ENCODE data around the gene PSPH.
"Not testable (repeated sequence)": the region's sequence is repeated elsewhere in the genome, so short reads cannot be mapped to it uniquely, and the experiment has no call there.

Gene PSPH

DNA sequence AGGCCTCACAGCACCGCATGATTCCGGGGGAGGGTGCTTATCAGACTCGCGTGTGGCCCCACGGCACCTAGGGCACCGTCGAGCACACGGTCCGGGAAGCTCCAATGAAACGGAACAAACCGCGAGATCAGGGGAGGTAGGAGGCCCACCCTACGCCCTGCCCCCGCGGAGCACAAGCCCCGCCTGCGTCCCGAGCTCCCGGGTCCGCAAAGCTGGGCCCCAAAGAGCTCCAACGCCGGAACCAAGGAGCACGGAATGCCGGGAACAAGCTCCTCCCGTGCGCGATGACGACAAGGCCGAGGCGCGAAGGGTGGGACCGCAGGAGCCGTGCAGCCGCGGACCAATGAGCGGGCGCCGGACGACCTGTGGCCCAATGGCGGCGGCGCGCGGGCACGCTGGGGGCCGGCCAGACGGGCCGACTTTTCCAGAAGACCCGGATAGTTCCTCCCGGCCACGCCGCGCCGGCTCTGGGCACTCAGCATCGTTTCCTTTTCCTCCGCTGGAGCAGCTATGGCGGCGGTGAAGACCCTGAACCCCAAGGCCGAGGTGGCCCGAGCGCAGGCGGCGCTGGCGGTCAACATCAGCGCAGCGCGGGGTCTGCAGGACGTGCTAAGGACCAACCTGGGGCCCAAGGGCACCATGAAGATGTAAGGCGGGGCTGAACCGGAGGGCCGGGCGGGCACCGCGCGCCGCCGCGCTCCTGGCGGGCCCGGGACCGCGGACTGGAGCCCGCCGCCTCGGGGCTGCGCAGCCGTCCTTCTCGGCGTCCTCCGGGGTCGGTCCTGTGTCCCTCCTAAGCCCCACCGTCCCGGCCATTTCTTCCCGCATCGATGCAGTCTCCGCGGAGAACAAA lies at the start of gene PSPH, which contains the start of gene CCT6A:
PSPH (minus strand) TSS at position 106 of the 853 bp plus-strand sequence. CDS start 30,232 bp downstream, outside the sequence.
CCT6A (plus strand) TSS at position 427 of the 853 bp plus-strand sequence; CDS start at position 511, 84 bp downstream.
- peak; percentile 77 to 86 for DNase-seq (ENCODE audit: low read depth in 1 of 2, low spot score in 1 of 2)

- DNase-seq (ENCODE audit: low read depth in 1 of 2, low spot score in 1 of 2) = no peak
These were observed 48.4 kb upstream of the PSPH start for GRCh38 chr7:56099653-56100052.

DNA sequence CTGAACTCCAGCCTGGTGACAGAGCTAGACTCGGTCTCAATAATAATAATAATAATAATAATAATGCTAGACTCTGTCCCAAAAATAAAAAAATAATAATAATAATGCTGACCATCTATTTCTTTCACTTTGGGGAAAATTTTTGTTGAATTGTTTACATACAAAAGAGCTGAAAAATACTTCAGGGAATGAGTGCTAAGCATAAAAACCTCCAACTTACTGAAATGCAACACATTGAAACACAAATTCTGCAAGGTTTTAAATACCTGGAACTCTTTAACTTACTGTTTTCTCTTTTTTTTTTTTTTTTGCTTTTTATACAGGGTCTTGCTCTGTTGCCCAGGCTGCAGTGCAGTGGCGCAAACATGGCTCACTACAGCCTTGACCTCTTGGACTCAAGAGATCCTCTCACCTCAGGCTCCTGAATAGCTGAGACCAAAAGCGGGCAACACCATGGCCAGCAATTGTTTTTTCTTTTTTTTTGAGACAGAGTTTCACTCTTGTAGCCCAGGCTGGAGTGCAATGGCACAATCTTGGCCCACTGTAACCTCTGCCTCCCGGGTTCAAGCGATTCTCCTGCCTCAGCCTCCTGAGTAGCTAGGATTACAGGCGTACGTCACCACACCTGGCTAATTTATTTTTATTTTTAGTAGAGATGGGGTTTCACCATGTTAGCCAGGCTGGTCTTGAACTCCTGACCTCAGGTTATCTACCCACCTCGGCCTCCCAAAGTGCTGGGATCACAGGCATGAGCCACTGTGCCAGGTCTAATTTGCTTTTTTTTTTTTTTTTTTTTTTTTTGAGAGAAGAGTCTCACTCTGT lies 47.2 kb upstream of the PSPH start:
- DNase-seq (ENCODE audit: low read depth in 1 of 2, low spot score in 1 of 2) = not testable (repeated sequence)

DNA sequence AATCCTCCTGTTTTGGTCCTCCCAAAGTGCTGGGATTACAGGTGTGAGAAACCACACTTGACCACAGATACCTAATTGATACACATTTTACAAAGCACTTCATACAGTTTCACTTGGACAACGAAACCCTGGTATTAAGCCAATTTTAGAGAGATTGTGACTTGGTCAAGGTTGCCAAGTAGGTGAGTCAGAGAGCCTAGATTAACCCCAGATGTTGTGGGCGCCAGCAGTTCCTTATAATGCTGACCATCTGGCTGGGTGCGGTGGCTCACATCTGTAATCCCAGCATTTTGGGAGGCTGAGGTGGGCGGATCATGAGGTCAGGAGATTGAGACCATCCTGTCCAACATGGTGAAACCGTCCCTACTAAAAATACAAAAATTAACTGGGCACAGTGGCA lies 46.5 kb upstream of the PSPH start:
- no peak for DNase-seq (ENCODE audit: low read depth in 1 of 2, low spot score in 1 of 2)

GRCh38 chr7:56092789-56093531 lies 41.7 kb upstream of the PSPH start, which contains the start of gene PHKG1:
Gene PHKG1, minus strand, starts transcription at chr7:56092952. Its CDS starts 4,011 bp downstream, at chr7:56088941.
- no peak for DNase-seq (ENCODE audit: low read depth in 1 of 2, low spot score in 1 of 2)

- not testable (repeated sequence) for DNase-seq (ENCODE audit: low read depth in 1 of 2, low spot score in 1 of 2)
These were observed 41.1 kb upstream of the PSPH start for GRCh38 chr7:56092388-56092787.

- DNase-seq (ENCODE audit: low read depth in 1 of 2, low spot score in 1 of 2) = no peak
These were observed 40.3 kb upstream of the PSPH start for GRCh38 chr7:56091591-56091990.

DNA sequence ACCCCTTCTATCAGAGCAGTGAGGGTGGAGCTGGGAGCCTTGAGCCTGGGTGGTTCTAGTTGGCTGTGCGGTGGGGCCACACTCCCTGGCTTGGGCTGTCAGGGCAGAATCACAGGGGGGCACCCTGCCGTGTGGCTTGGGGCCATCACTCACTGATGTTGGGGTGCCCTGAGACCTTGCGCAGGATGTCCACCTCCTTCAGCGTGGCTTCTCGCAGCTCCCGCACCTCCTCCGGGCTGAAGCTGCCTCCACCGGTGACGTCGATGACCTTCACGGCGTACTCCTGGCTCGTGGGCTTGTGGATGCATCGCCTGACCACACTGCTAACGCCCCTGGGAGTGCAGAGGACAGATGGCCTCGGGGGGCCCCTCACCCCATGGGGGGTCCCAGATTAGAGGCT lies 36.2 kb upstream of the PSPH start:
- DNase-seq (ENCODE audit: low read depth in 1 of 2, low spot score in 1 of 2) = no peak

DNA sequence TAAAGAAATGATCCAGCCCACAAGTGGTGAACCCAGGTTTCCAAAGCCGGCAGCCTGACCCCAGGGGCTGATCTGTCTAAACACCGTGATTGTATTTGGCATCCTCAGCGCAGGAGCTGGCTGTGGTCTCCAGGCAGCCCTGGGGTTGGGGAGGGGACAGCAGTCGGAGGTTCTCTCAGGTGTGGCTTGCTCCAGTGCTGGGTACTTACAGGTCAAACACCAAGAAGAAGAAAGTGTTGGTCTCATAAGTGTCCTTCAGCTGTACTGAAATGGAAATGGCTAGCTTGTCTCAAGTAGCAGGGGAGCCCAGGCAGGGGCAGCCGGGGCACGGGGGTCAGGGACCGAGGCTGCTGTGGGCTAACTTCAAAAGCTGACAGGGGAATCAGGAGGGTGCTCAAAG lies 35.5 kb upstream of the PSPH start:
- no peak for DNase-seq (ENCODE audit: low read depth in 1 of 2, low spot score in 1 of 2)

DNA sequence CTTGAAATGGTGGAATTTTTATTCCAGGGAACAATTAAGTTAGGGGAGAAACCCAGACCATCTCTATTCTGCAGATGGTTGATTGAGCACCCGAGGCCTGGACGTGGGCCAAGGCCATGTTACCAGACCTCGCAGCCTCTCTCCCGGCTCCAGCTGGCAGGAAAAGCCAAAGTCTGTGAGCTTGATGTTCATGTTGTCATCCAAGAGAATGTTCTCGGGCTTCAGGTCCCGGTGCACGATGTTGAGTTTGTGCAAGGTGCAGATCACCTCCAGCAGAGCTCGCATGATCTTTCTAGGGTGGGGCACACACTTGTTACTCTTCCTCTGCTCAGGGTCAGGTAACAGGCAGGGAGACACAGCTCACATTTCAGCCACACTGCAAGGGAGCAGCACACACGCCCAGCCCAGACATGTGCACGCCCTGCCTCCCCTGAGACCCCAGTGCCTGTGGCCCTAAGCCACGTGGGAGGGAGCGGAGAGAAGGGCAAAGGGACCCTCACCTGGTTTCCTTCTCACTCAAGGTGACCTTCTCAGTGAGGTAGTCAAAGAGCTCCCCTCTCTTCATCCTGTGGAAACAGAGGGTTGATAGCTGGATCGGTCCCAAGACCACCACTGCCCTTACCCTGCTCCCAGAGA lies 32.0 kb upstream of the PSPH start:
- DNase-seq (ENCODE audit: low read depth in 1 of 2, low spot score in 1 of 2) = no peak

GRCh38 chr7:56081626-56082340 lies 30.5 kb upstream of the PSPH start:
- DNase-seq (ENCODE audit: low read depth in 1 of 2, low spot score in 1 of 2) = no peak

GRCh38 chr7:56080726-56081435 lies 29.6 kb upstream of the PSPH start:
- not testable (repeated sequence) for DNase-seq (ENCODE audit: low read depth in 1 of 2, low spot score in 1 of 2)

GRCh38 chr7:56079450-56080185 lies 28.4 kb upstream of the PSPH start:
- DNase-seq (ENCODE audit: low read depth in 1 of 2, low spot score in 1 of 2) = no peak

DNA sequence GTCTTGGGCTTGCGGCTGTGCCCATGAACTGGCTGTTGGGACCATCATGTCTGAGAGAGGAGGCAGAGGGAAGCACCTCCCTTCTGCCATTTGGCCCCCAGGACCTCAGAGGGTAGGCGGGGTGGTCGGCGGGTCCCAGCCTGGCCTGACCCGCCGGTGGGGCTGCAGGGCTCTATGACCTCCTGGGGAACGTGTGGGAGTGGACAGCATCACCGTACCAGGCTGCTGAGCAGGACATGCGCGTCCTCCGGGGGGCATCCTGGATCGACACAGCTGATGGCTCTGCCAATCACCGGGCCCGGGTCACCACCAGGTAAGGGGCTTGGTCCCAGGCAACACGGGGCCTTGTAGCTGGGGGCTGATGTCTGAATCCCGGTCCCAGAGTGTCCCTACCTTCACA lies 27.0 kb upstream of the PSPH start:
- DNase-seq (ENCODE audit: low read depth in 1 of 2, low spot score in 1 of 2) = no peak

GRCh38 chr7:56077681-56078080 lies 26.4 kb upstream of the PSPH start:
- no peak for DNase-seq (ENCODE audit: low read depth in 1 of 2, low spot score in 1 of 2)

DNA sequence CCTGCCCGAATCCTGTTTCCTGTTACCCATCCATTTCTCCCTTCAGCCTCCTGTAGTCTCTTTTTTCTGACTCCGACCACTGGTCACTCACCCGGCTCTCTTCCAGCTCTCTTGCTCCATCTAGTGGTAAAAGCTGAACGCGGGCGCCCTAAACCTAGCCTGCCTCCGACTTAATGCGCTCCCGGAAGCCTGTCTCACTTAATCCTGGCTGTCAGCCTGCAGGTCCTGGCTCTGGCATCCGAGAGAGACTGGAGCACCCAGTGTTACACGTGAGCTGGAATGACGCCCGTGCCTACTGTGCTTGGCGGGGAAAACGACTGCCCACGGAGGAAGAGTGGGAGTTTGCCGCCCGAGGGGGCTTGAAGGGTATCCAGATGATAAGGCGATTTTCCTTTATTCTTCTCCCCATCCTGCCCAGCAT lies 23.1 kb upstream of the PSPH start:
- peak; percentile 32 to 47 for DNase-seq (ENCODE audit: low read depth in 1 of 2, low spot score in 1 of 2)

DNA sequence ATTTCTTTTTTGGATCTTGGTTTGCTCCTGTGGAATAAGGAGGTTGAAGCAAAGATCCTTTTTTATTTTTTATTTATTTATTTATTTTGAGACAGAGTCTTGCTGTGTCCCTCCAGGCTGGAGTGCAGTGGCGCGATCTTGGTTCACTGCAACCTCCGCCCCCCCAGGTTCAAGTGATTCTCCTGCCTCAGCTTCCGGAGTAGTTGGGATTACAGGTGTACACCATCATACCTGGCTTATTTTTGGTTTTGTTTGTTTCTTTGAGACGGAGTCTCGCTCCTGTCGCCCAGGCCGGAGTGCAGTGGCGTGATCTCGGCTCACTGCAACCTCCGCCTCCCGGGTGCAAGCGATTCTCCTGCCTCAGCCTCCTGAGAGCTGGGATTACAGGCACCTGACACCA lies 15.1 kb upstream of the PSPH start:
- not testable (repeated sequence) for DNase-seq (ENCODE audit: low read depth in 1 of 2, low spot score in 1 of 2)

DNA sequence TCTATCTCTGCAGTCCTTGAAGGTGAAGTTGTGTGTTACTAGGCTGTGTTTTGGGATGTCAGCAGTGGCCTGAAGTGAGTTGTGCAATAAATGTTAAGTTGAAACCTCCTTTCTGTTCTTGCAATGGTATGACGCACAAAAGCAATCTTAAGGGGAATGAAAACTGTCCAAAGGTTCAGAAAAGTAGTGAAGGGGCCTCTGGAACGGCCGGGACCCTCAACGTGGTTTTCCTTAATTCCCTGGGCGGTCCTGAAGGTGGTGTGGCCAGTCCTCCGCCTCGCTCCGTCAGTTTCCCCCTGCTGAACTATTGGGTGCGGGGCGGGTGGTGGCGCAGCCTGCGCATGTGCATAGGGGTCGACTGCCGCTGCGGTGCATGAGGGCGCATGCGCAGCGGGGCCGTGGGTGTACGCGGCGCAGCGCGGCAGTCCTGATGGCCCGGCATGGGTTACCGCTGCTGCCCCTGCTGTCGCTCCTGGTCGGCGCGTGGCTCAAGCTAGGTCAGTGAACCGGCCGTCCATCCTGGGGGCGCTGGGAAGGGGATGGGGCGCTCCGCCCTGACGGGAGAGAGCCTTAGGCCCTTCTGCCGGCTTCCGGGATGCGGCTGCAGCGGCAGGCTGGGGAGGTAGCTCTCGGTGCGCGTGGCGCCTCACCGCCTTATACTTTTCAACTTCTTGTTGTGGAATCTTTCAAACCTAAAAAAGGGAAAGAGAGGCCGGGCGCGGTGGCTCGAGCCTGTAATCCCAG lies 12.8 kb upstream of the PSPH start, which contains the start of gene SUMF2:
SUMF2 (plus strand) TSS at position 405 of the 744 bp plus-strand sequence; CDS start at position 431, 26 bp downstream.
- DNase-seq (ENCODE audit: low read depth in 1 of 2, low spot score in 1 of 2) = peak; percentile 76 to 85

Data from activated T-helper 1 cell treated with anti-CD3 and anti-CD28 coated beads, Interleukin-2, amount 50 U/mL, for 16 hours (primary cell).